Transverse colon (tissue), 3 donors: ENCODE data around the gene TMEM171.

Experiments
- POLR2A ChIP-seq: fragments of 450-650 bp; IDR thresholded peaks from one replicate; pipeline ENCODE4 v1.6.1; 2016; ENCODE audit warnings: antibody characterized with exemption, mild to moderate bottlenecking, moderate library complexity
- TF ChIP-seq, protein P1 (sequence below), 5 experiments: fragments of 200-600 bp in 3 of 5; fragments of 450-650 bp in 2 of 5; sonication (generic) in 3 of 5; IDR thresholded peaks; 1 replicate in 2 of 5; 2 replicates in 3 of 5; pipeline ENCODE4 v1.5.1; 2016 to 2017; ENCODE audit warnings: antibody characterized with exemption in 5 of 5, inconsistent platforms in 3 of 5, mild to moderate bottlenecking in 2 of 5, moderate library complexity in 1 of 5

DNA sequence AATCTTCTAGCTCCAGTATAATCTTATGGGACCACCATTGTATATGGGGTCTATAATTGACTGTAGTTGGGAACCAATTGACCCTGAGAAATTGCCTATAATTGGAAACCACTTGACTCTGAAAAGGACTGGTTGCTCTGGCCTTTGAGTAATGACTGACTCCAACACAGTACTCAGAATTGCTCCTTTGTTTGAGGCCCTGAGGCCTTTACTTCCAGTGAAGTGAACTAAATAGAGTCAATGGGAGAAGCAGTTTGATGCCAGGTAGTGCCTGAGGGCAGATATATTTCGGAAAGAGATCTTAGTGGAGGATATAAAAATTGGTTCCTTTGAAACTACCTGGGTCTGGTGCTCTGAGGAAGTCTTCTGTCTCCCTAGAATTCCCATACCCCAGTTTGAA is 16.0 kb upstream of the TMEM171 start:
- TF ChIP-seq, protein P1, sequence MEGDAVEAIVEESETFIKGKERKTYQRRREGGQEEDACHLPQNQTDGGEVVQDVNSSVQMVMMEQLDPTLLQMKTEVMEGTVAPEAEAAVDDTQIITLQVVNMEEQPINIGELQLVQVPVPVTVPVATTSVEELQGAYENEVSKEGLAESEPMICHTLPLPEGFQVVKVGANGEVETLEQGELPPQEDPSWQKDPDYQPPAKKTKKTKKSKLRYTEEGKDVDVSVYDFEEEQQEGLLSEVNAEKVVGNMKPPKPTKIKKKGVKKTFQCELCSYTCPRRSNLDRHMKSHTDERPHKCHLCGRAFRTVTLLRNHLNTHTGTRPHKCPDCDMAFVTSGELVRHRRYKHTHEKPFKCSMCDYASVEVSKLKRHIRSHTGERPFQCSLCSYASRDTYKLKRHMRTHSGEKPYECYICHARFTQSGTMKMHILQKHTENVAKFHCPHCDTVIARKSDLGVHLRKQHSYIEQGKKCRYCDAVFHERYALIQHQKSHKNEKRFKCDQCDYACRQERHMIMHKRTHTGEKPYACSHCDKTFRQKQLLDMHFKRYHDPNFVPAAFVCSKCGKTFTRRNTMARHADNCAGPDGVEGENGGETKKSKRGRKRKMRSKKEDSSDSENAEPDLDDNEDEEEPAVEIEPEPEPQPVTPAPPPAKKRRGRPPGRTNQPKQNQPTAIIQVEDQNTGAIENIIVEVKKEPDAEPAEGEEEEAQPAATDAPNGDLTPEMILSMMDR (IDR thresholded peaks at IDR 0.05), result no peak
- no peak for TF ChIP-seq POLR2A
